Measurements from ENCODE around the gene SPATA18. TPM values are rescaled to one million over a fixed set of nuclear protein-coding genes. Genes with fewer than 3 reads are reported as not detected.

SPATA18 gene
- total RNA-seq, 1 experiment from 2014 or later = 0.47 TPM

GRCh38 chr4:52005604-52006273 is 45.4 kb upstream of the SPATA18 start:
- no peak for ATAC-seq
- RAD21 ChIA-PET (ENCODE audit: low non-redundant PET in 1 of 2, low total read pairs in 2 of 2, uncharacterized antibody in 2 of 2, unreplicated experiment in 2 of 2) = no interaction called here
- Histone ChIP-seq H3K4me3 (replicated peaks in 1 of 2; ENCODE audit: low read depth in 1 of 2, low read length in 2 of 2) (no peak overlapping the region), H3K4me1 (ENCODE audit: control insufficient read depth in 1 of 2, insufficient read depth in 2 of 2, low read length in 2 of 2) (no peaks in the 10 kb centered on the region), H4K20me1 (ENCODE audit: insufficient read depth) (no peaks in the 10 kb centered on the region), H3K4me2 (ENCODE audit: low read length) (no peak overlapping the region), H3K9me3 (ENCODE audit: control insufficient read depth in 1 of 2, insufficient read depth in 1 of 2, low read depth in 1 of 2, low read length in 2 of 2) (no peaks in the 10 kb centered on the region), H3K79me2 (ENCODE audit: insufficient read depth, low read length) (no peaks in the 10 kb centered on the region), H3K9ac (ENCODE audit: low read length) (no peak overlapping the region), H2AFZ (ENCODE audit: low read depth, low read length, poor library complexity, severe bottlenecking) (no peak overlapping the region), H3K36me3 (ENCODE audit: control insufficient read depth in 1 of 2, insufficient read depth in 2 of 2, low read length in 2 of 2) (no peaks in the 10 kb centered on the region), H3K27me3 (ENCODE audit: insufficient read depth, low read length) (no peaks in the 10 kb centered on the region), H3K9me2 (ENCODE audit: insufficient read depth) (no peaks in the 10 kb centered on the region), H3K27ac (ENCODE audit: low read depth, low read length) (no peak overlapping the region)
- BruUV-seq (replicated peaks) = no TSS peak
- CTCF ChIA-PET = no interaction called here
- intact Hi-C loops (cut with micrococcal nuclease) = no loop called here
- TF ChIP-seq RAD21 (IDR thresholded peaks at IDR 0.05; ENCODE audit: low read depth) = no peak
- TF ChIP-seq EGR1 (IDR thresholded peaks at IDR 0.05; ENCODE audit: low read depth) = no peak
- no peak for TF ChIP-seq MAX (IDR thresholded peaks at IDR 0.05)
- TF ChIP-seq YY1 (IDR thresholded peaks at IDR 0.05; ENCODE audit: extremely low read depth, insufficient replicate concordance, low read depth, low read length) = no peak
- no peak for TF ChIP-seq ZNF274 (IDR thresholded peaks at IDR 0.05; ENCODE audit: low read depth, low read length)
- TF ChIP-seq TCF7L2 (IDR thresholded peaks at IDR 0.05; ENCODE audit: borderline replicate concordance, extremely low read depth, insufficient read depth, insufficient read length) = no peak
- TF ChIP-seq SP1 (IDR thresholded peaks at IDR 0.05; ENCODE audit: low read depth) = no peak
- TF ChIP-seq POLR2A (IDR thresholded peaks at IDR 0.05; ENCODE audit: borderline replicate concordance, extremely low read depth, insufficient read depth, insufficient read length) = no peak
- no peak for TF ChIP-seq ZFX (IDR thresholded peaks at IDR 0.05)
- no peak for TF ChIP-seq CEBPB (IDR thresholded peaks at IDR 0.05; ENCODE audit: low read depth)
- TF ChIP-seq REST (IDR thresholded peaks at IDR 0.05; ENCODE audit: low read depth) = no peak
- TF ChIP-seq EZH2phosphoT487 (IDR thresholded peaks at IDR 0.05; ENCODE audit: borderline replicate concordance) = no peak
- TF ChIP-seq JUND (IDR thresholded peaks at IDR 0.05) = no peak
- TF ChIP-seq EZH2 (IDR thresholded peaks at IDR 0.05) = no peak
- TF ChIP-seq ATF3 (IDR thresholded peaks at IDR 0.05) = no peak
- POLR2A ChIA-PET = no interaction called here
- no peak for DNase-seq (ENCODE audit: low read depth, low spot score)
